H1 (cell line): ENCODE data around the gene DUSP9. TPM values are rescaled to one million over a fixed set of nuclear protein-coding genes. Genes with fewer than 3 reads are reported as not detected.
A peak's percentile ranks its signal among the peaks of the same experiment; 100 is the strongest.

Source experiments
- CTCF ChIA-PET: fragments of 300-600 bp; sonication (Branson Sonifier 250); formaldehyde crosslinking; loops from one replicate; lab custom pipeline; 2021; ENCODE audit not compliant: partially characterized antibody; lab: Charles Lee
- POLR2A ChIA-PET: fragments of 300-600 bp; sonication (Branson Sonifier 250); formaldehyde crosslinking; loops from one replicate; lab custom pipeline; 2021; ENCODE audit warnings: inconsistent platforms; ENCODE audit not compliant: partially characterized antibody; lab: Charles Lee
- DNase-seq, 2 experiments: peaks; one replicate each; pipeline versions ENCODE4 v3.0.0 to v3.0.0-alpha.2; 2010 to 2022; ENCODE audit warnings: low spot score in 2 of 2, low read depth in 1 of 2, mixed read lengths in 1 of 2
- FAIRE-seq: peaks from 2 replicates; lab custom pipeline; 2011; peaks lifted over from hg19 to GRCh38; lab: Jason Lieb, UNC
- H2AFZ ChIP-seq: 2 replicates; pipeline ENCODE4 v1.8.1; 2012; ENCODE audit warnings: low read length, inconsistent platforms
- H2AK5ac ChIP-seq: 2 replicates; pipeline ENCODE4 v1.6.1; 2013; ENCODE audit warnings: low read depth, low read length
- H2BK120ac ChIP-seq: replicated peaks from 2 replicates; pipeline ENCODE3; 2013; ENCODE audit warnings: low read depth, low read length, inconsistent platforms
- H2BK12ac ChIP-seq: 2 replicates; pipeline ENCODE4 v1.6.1; 2013; ENCODE audit warnings: low read depth, low read length
- H2BK15ac ChIP-seq: 2 replicates; pipeline ENCODE4 v1.6.1; 2013; ENCODE audit warnings: low read length
- H2BK20ac ChIP-seq: 2 replicates; pipeline ENCODE4 v1.6.1; 2013; ENCODE audit warnings: low read length
- H2BK5ac ChIP-seq: 2 replicates; pipeline ENCODE4 v1.6.1; 2013; ENCODE audit warnings: low read depth, low read length
- H3K14ac ChIP-seq: 2 replicates; pipeline ENCODE4 v1.6.1; 2013; ENCODE audit warnings: inconsistent platforms; ENCODE audit not compliant: insufficient read length
- H3K18ac ChIP-seq: 2 replicates; pipeline ENCODE4 v1.6.1; 2013; ENCODE audit warnings: low read length; ENCODE audit errors: extremely low read depth
- H3K23ac ChIP-seq: 2 replicates; pipeline ENCODE4 v1.6.1; 2013; ENCODE audit warnings: inconsistent platforms; ENCODE audit not compliant: insufficient read length
- H3K23me2 ChIP-seq: 2 replicates; pipeline ENCODE4 v1.6.1; 2013; ENCODE audit warnings: low read depth, low read length
- H3K27ac ChIP-seq: 2 replicates; pipeline ENCODE4 v1.6.1; 2011; ENCODE audit warnings: low read depth, low read length, inconsistent platforms
- H3K27me3 ChIP-seq, 4 experiments: replicated peaks in 1 of 4; 1 replicate in 1 of 4; 2 replicates in 3 of 4; pipeline versions ENCODE4 v1.6.1 to v1.8.1; 2011 to 2013; ENCODE audit warnings: low read length in 3 of 4, mild to moderate bottlenecking in 3 of 4, inconsistent platforms in 2 of 4, mixed read lengths in 2 of 4, moderate library complexity in 1 of 4; ENCODE audit not compliant: control insufficient read depth in 3 of 4, insufficient read depth in 3 of 4; ENCODE audit errors: extremely low read depth in 1 of 4
- H3K36me3 ChIP-seq, 4 experiments: 2 replicates each; pipeline versions ENCODE4 v1.6.1 to v1.8.1; 2011 to 2013; ENCODE audit warnings: mild to moderate bottlenecking in 4 of 4, low read length in 3 of 4, moderate library complexity in 2 of 4, control low read depth in 1 of 4, inconsistent platforms in 1 of 4; ENCODE audit not compliant: insufficient read depth in 4 of 4, control insufficient read depth in 2 of 4
- H3K4ac ChIP-seq: replicated peaks from 2 replicates; pipeline ENCODE3; 2013; ENCODE audit warnings: low read length, low read depth, mixed read lengths, inconsistent platforms; ENCODE audit not compliant: insufficient read length
- H3K4me1 ChIP-seq, 4 experiments: replicated peaks in 1 of 4; 1 replicate in 1 of 4; 2 replicates in 3 of 4; pipeline versions ENCODE4 v1.6.1 to v1.8.1; 2011 to 2013; ENCODE audit warnings: low read length in 3 of 4, inconsistent platforms in 2 of 4, mixed read lengths in 1 of 4; ENCODE audit not compliant: insufficient read depth in 4 of 4, control insufficient read depth in 3 of 4
- H3K4me2 ChIP-seq, 2 experiments: 2 replicates each; pipeline versions ENCODE4 v1.6.1 to v1.8.1; 2011 to 2013; ENCODE audit warnings: low read depth in 2 of 2, low read length in 2 of 2, control low read depth in 1 of 2, inconsistent platforms in 1 of 2, mild to moderate bottlenecking in 1 of 2; ENCODE audit not compliant: insufficient read depth in 1 of 2
- H3K4me3 ChIP-seq, 4 experiments: fragments of 200-600, 300-600 bp in 1 of 4; sonication (generic), shearing (Covaris generic), sonication (Bioruptor Twin) in 1 of 4; 2 replicates each; pipeline versions ENCODE4 v1.5.1 to v1.8.1; 2011 to 2016; ENCODE audit warnings: low read length in 4 of 4, low read depth in 3 of 4, control low read depth in 2 of 4, inconsistent platforms in 2 of 4, mild to moderate bottlenecking in 2 of 4, mixed read lengths in 1 of 4, moderate library complexity in 1 of 4; ENCODE audit not compliant: insufficient read depth in 2 of 4; ENCODE audit errors: extremely low read depth in 1 of 4
- H3K56ac ChIP-seq: replicated peaks from 2 replicates; pipeline ENCODE3; 2013; ENCODE audit warnings: low read depth, mild to moderate bottlenecking, mixed read lengths, low read length, inconsistent platforms; ENCODE audit not compliant: insufficient read length
- H3K79me1 ChIP-seq: 2 replicates; pipeline ENCODE4 v1.6.1; 2013; ENCODE audit warnings: low read depth, low read length, control low read depth
- H3K79me2 ChIP-seq, 2 experiments: 2 replicates each; pipeline versions ENCODE4 v1.6.1 to v1.8.1; 2012 to 2013; ENCODE audit warnings: low read length in 2 of 2, mild to moderate bottlenecking in 2 of 2, inconsistent platforms in 1 of 2; ENCODE audit not compliant: insufficient read depth in 2 of 2, control insufficient read depth in 1 of 2
- H3K9ac ChIP-seq, 4 experiments: replicated peaks in 1 of 4; 1 replicate in 1 of 4; 2 replicates in 3 of 4; pipeline versions ENCODE4 v1.6.1 to v1.8.1; 2011 to 2013; ENCODE audit warnings: low read depth in 3 of 4, low read length in 3 of 4, control low read depth in 2 of 4, mild to moderate bottlenecking in 2 of 4, moderate library complexity in 2 of 4, inconsistent platforms in 1 of 4; ENCODE audit errors: extremely low read depth in 1 of 4
- H3K9me3 ChIP-seq, 2 experiments: 2 replicates each; pipeline versions ENCODE4 v1.6.1 to v1.8.1; 2012 to 2013; ENCODE audit warnings: mild to moderate bottlenecking in 2 of 2, moderate library complexity in 2 of 2, control low read depth in 1 of 2, inconsistent platforms in 1 of 2, low read depth in 1 of 2, low read length in 1 of 2, mixed read lengths in 1 of 2; ENCODE audit not compliant: insufficient read depth in 2 of 2
- H4K20me1 ChIP-seq, 2 experiments: replicated peaks in 1 of 2; 2 replicates each; pipeline versions ENCODE3 to v1.8.1; 2011 to 2013; ENCODE audit warnings: inconsistent platforms in 2 of 2, low read length in 2 of 2, mild to moderate bottlenecking in 1 of 2; ENCODE audit not compliant: insufficient read depth in 2 of 2, control insufficient read depth in 1 of 2
- H4K5ac ChIP-seq: 2 replicates; pipeline ENCODE4 v1.6.1; 2013; ENCODE audit warnings: low read length, low read depth, mixed read lengths, inconsistent platforms; ENCODE audit not compliant: insufficient read length
- H4K8ac ChIP-seq: 2 replicates; pipeline ENCODE4 v1.8.0; 2013; ENCODE audit warnings: mild to moderate bottlenecking, moderate library complexity, low read length, inconsistent platforms; ENCODE audit not compliant: insufficient read depth; ENCODE audit errors: extremely low read depth
- H4K91ac ChIP-seq: replicated peaks from 2 replicates; pipeline ENCODE3; 2013; ENCODE audit warnings: low read length, mixed read lengths, inconsistent platforms; ENCODE audit not compliant: insufficient read length
- BACH1 ChIP-seq: IDR thresholded peaks from 2 replicates; pipeline ENCODE4 v1.6.1; 2012; ENCODE audit warnings: low read length, improper control_type of control experiment
- BCL11A ChIP-seq, 2 experiments: IDR thresholded peaks; one replicate each; pipeline ENCODE4 v1.6.1; 2011; ENCODE audit warnings: low read depth in 2 of 2, low read length in 2 of 2, mild to moderate bottlenecking in 2 of 2
- BRCA1 ChIP-seq: IDR thresholded peaks from 2 replicates; pipeline ENCODE4 v1.6.1; 2012; ENCODE audit warnings: low read depth, low read length, improper control_type of control experiment
- CEBPB ChIP-seq: IDR thresholded peaks from 2 replicates; pipeline ENCODE4 v1.6.1; 2012; ENCODE audit warnings: low read depth, low read length
- CREB1 ChIP-seq: IDR thresholded peaks from 2 replicates; pipeline ENCODE4 v1.6.1; 2012; ENCODE audit warnings: inconsistent platforms
- GTF2F1 ChIP-seq: IDR thresholded peaks from 2 replicates; pipeline ENCODE4 v1.6.1; 2012; ENCODE audit warnings: low read depth, low read length, improper control_type of control experiment, borderline replicate concordance
- HDAC6 ChIP-seq: IDR thresholded peaks from one replicate; pipeline ENCODE4 v1.7.1; 2012; ENCODE audit warnings: low read depth, mild to moderate bottlenecking, inconsistent platforms, low read length, moderate library complexity
- JUN ChIP-seq: IDR thresholded peaks from 2 replicates; pipeline ENCODE4 v1.6.1; 2011; ENCODE audit warnings: low read depth, mild to moderate bottlenecking, improper control_type of control experiment, low read length
- NRF1 ChIP-seq: IDR thresholded peaks from 2 replicates; pipeline ENCODE4 v1.6.1; 2011; ENCODE audit warnings: mild to moderate bottlenecking, low read depth, low read length, improper control_type of control experiment
- POLR2AphosphoS5 ChIP-seq: IDR thresholded peaks from 2 replicates; pipeline ENCODE4 v1.6.1; 2011; ENCODE audit warnings: low read depth, low read length
- SIN3A ChIP-seq, 2 experiments: IDR thresholded peaks in 1 of 2; conservative IDR thresholded peaks in 1 of 2; 2 replicates each; pipeline ENCODE4 v1.6.1; 2011 to 2012; ENCODE audit warnings: low read length in 2 of 2, improper control_type of control experiment in 1 of 2, low read depth in 1 of 2, mild to moderate bottlenecking in 1 of 2
- SIRT6 ChIP-seq: IDR thresholded peaks from one replicate; pipeline ENCODE4 v1.7.1; 2012; ENCODE audit warnings: low read length, inconsistent platforms
- SIX5 ChIP-seq: IDR thresholded peaks from 2 replicates; pipeline ENCODE4 v1.6.1; 2011; ENCODE audit warnings: mild to moderate bottlenecking, low read depth, low read length
- SP1 ChIP-seq: IDR thresholded peaks from 2 replicates; pipeline ENCODE4 v1.6.1; 2011; ENCODE audit warnings: low read depth, low read length
- TAF7 ChIP-seq: optimal IDR thresholded peaks from 2 replicates; pipeline ENCODE3; 2011; ENCODE audit warnings: low read depth, mild to moderate bottlenecking, inconsistent platforms, low read length, moderate library complexity, borderline replicate concordance
- WGBS, 2 experiments: shearing (Covaris generic) in 1 of 2; methylation state at CpG; one replicate each; pipeline versions ENCODE4 v1.1.6 to v1.1.7; 2013 to 2015; ENCODE audit warnings: low lambda C conversion rate in 2 of 2, mixed read lengths in 2 of 2, inconsistent platforms in 1 of 2, low coverage in 1 of 2, missing lambda C conversion rate in 1 of 2; ENCODE audit not compliant: insufficient replicate concordance in 2 of 2, insufficient coverage in 1 of 2, insufficient read length in 1 of 2; ENCODE audit errors: extremely low coverage in 1 of 2, missing lambda C conversion rate in 1 of 2; 5-methylcytosine and 5-hydroxymethylcytosine counted together
- polyA plus RNA-seq, 7 experiments: library from polyadenylated mRNA; depleted of rRNA in 3 of 7; stranded (reverse) in 5 of 7; unstranded in 2 of 7; fragments of >200 nt in 5 of 7; fragments of 200-250 nt in 2 of 7; gene quantifications; 1 replicate in 5 of 7; 2 replicates in 1 of 7; 4 replicates in 1 of 7; pipeline versions ENCODE4 v1.2.1 to v1.2.3, GENCODE V29; 2011 to 2013; ENCODE audit warnings: missing spikeins in 2 of 7, mixed read lengths in 2 of 7
- total RNA-seq: library from RNA; stranded (reverse); fragmentation: NEBNext Ultra II Directional; extraction: Animal tissue kit (Norgen Biotek cat#: 25700); gene quantifications from 2 replicates; pipeline ENCODE4 v1.2.1, GENCODE V29; 2021

Gene DUSP9
- total and polyA plus RNA-seq, 2 of the 8 experiments (the other 6 are each of a cell fraction or from before 2014, with no cell fraction given): 0.80 to 1.1 TPM

DNA sequence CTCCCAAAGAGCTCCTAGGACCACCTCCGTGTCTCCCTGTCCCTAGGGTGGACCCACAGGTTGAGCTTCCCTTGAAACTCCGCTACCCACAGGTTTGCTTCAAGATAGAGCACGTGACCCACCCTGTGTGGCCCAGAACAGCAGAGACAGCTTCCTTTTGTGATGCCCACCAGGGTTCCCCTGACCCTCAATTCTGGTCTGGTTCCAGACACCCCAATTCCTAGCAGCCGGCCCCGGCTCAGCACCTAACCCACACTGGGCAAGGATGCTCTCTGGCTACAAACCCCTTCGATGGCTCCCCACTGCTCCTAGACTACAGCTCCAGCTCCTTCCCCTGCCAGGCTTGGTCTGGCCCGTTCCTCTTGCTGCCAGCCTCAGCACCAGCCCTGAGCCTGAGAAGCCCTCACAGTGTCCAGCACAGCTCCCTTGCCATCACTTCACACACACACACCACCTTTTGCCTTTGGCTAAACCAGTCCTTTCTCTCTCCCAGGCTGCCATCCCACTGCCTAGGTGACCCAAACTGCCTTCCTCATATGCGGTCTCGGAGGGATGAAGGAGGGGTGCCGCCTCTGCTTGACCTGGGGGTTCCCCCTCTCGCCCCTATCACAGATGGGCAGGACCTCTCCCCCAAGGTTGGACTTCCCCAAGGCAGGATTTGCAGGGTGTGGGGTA, 20.4 kb downstream of the DUSP9 start:
- no peak overlapping the region for H3K27ac ChIP-seq
- POLR2A ChIA-PET: no interaction called here
- no peak overlapping the region for H2BK20ac ChIP-seq
- peak overlapping the region; percentile 68; the same call in 1 of the 2 replicates for H2BK12ac ChIP-seq
- no peaks in the 10 kb centered on the region for H3K36me3 ChIP-seq
- no peaks in the 10 kb centered on the region for H3K4me1 ChIP-seq
- H3K9ac ChIP-seq: no peak overlapping the region
- peak overlapping the region in 2 of 4 experiments; percentile 12 to 48; a peak in 3 of 8 replicates for H3K4me3 ChIP-seq
- H4K20me1 ChIP-seq: no peaks in the 10 kb centered on the region
- no peak overlapping the region for H4K8ac ChIP-seq
- peak overlapping the region; percentile 46; the same call in 1 of the 2 replicates for H2BK15ac ChIP-seq
- no peak overlapping the region for H3K56ac ChIP-seq
- no peaks in the 10 kb centered on the region for H3K79me2 ChIP-seq
- H4K5ac ChIP-seq: no peak overlapping the region
- WGBS, 2 experiments: 75% methylated on average over 8 of the region's 11 CpGs; no CpG with 5 or more reads in 1 of the 2 experiments
- no peak overlapping the region for H3K14ac ChIP-seq
- peak overlapping the region; percentile 59 for H4K91ac ChIP-seq
- no peak overlapping the region; the same call in 1 of the 2 replicates for H3K18ac ChIP-seq
- DNase-seq (no peak), FAIRE-seq (no peak)
- H3K4ac ChIP-seq: no peak overlapping the region
- no peak overlapping the region for H2AK5ac ChIP-seq
- H2BK120ac ChIP-seq: no peak overlapping the region
- peak overlapping the region; percentile 1 to 57; a peak in 2 of 4 replicates for H3K4me2 ChIP-seq
- CTCF ChIA-PET: interaction anchor here (0.6 to 28.7 kb wide), 25 partner anchors 9 to 832 kb away, joined by 3 to 408 read pairs (median 9); partner anchors contain the start of genes CCNQ and DUSP9
- no peaks in the 10 kb centered on the region for H3K9me3 ChIP-seq
- H3K27me3 ChIP-seq: no peaks in the 10 kb centered on the region
- H3K79me1 ChIP-seq: no peaks in the 10 kb centered on the region
- no peak overlapping the region for H3K23ac ChIP-seq
- H2AFZ ChIP-seq: peak overlapping the region; percentile 62; the same call in 1 of the 2 replicates
- no peak overlapping the region for H2BK5ac ChIP-seq
- H3K23me2 ChIP-seq: no peaks in the 10 kb centered on the region
- TF ChIP-seq TAF7 (no peak), CEBPB (no peak), SIX5 (no peak), BRCA1 (no peak), CREB1 (no peak), BACH1 (no peak), SP1 (no peak), GTF2F1 (no peak), NRF1 (no peak), BCL11A (IDR thresholded peaks at IDR 0.05; ENCODE audit: low read depth in 2 of 2, low read length in 2 of 2) (no peak), HDAC6 (no peak), SIRT6 (no peak), POLR2AphosphoS5 (no peak), SIN3A (conservative IDR thresholded peaks at IDR 0.05 in 1 of 2, IDR thresholded peaks at IDR 0.05 in 1 of 2; ENCODE audit: low read depth in 1 of 2, low read length in 2 of 2) (no peak), JUN (no peak)
